Psoas muscle (tissue), 8 donors: ENCODE data around the gene PPP1R13L. TPM values are rescaled to one million over a fixed set of nuclear protein-coding genes. Genes with fewer than 3 reads are reported as not detected.

ENCODE experiments used
- ATAC-seq, 4 donors: fragments of 200-7000 bp; cut with Tn5 transposase; one replicate each; pipeline ENCODE4 v1.9.1; 2020; ENCODE audit warnings: moderate library complexity in 3 of 4, mild to moderate bottlenecking in 2 of 4
- DNase-seq, 2 donors: peaks; one replicate each; pipeline ENCODE4 v3.0.0-alpha.2; 2020
- H3K27ac ChIP-seq: fragments of 200-600 bp; one replicate; pipeline ENCODE4 v1.8.0; 2022
- H3K27me3 ChIP-seq, 3 donors: fragments of 200-600 bp in 1 of 3; one replicate each; pipeline versions ENCODE4 v1.6.1 to v1.8.0; 2013 to 2022; ENCODE audit warnings: low read length in 2 of 3, mild to moderate bottlenecking in 2 of 3, moderate library complexity in 1 of 3; ENCODE audit not compliant: insufficient read depth in 3 of 3
- H3K36me3 ChIP-seq, 2 donors: fragments of 200-600 bp in 1 of 2; one replicate each; pipeline versions ENCODE4 v1.6.1 to v1.8.0; 2013 to 2022; ENCODE audit warnings: low read depth in 1 of 2, mild to moderate bottlenecking in 1 of 2, moderate library complexity in 1 of 2; ENCODE audit not compliant: insufficient read depth in 1 of 2
- H3K4me1 ChIP-seq: fragments of 200-600 bp; one replicate; pipeline ENCODE4 v1.8.0; 2022
- H3K4me3 ChIP-seq: fragments of 200-600 bp; one replicate; pipeline ENCODE4 v1.8.0; 2022; ENCODE audit warnings: mild to moderate bottlenecking
- H3K9me3 ChIP-seq: fragments of 200-600 bp; one replicate; pipeline ENCODE4 v1.8.0; 2022
- WGBS, 3 donors: extraction: QIAGEN DNeasy Blood & Tissue Kit; methylation state at CpG; one replicate each; pipeline versions ENCODE4 v1.1.6 to v1.1.7; 2013; 5-methylcytosine and 5-hydroxymethylcytosine counted together
- intact Hi-C, 2 donors: fragments of 100-400 bp; cut with DNase I; formaldehyde crosslinking; loops; one replicate each; pipeline versions ENCODE4 v1.11.0 to v1.14.2; 2022
- polyA plus RNA-seq, 3 donors: library from polyadenylated mRNA; stranded (reverse); fragments of 200-250 nt; gene quantifications; one replicate each; pipeline ENCODE4 v1.2.3, GENCODE V29; 2013
- total RNA-seq, 4 donors: library from RNA; stranded (reverse); fragmentation: NEBNext Ultra II Directional in 2 of 4; extraction: Animal tissue kit (Norgen Biotek cat#: 25700) in 2 of 4; gene quantifications; one replicate each; pipeline versions ENCODE4 v1.2.1 to v1.2.4, GENCODE V29; 2021 to 2023
- TF ChIP-seq, protein P1 (sequence below): fragments of 200-600 bp; IDR thresholded peaks from one replicate; pipeline ENCODE4 v1.8.0; 2022; ENCODE audit warnings: antibody characterized with exemption
- donor health status: healthy with polysubstance abuse.
- donor health status: DM: no; HTN: no; CAD: no; lungs with moderate emphysema.
- donor health status: Bipolar disorder and iron deficiency.
- donor health status: healthy.
- donor health status: DM: yes; HTN: yes; CAD: no.
- donor health status: DM: no; HTN: no; CAD: no.
- donor health status: DM: no; HTN: no; CAD: no.
- donor health status: DM: yes; HTN: yes; CAD: no.

The PPP1R13L gene
- total and polyA plus RNA-seq, 7 donors, result 1.8 to 21.4 (median 4.8) TPM

DNA sequence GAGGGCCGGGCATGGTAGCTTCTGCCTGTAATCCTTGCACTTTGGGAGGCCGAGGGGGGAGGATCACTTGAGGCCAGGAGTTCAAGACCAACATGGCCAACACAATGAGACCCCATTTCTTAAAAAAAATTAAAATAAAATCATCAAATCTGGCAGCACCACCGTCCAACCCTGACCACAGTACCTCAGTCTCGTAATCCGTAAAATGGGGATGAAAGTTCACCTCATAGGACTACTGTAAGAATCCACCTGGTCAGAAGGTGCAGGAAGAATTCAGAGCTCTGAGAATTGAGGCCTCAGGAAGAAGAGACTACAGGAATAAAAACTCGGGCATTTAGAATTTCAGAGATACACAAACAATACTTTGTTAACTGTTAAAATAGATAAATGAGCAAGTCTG, 3.1 kb downstream of the PPP1R13L start:
- no peaks in the 10 kb centered on the region for H3K36me3 ChIP-seq

DNA sequence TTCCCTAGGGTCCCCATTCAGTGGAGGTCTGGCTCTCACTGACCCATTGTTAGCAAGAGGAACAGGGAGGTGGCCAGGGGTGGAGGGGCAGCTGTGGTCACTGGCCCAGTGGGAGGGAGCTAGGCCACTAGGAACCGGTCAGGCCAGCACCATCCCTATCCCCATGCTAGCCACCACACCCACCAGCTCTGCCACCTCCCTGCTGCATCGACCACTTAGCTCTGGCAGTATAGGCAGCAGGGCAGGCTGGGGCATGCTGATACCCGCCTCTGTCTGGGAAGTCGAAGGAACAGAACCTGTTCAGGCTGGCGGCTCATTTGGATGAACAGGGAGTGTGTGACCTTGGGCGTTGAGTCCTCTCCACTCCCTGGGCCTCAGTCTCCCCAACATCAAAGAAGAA, 4.7 kb downstream of the PPP1R13L start:
- H3K27me3 ChIP-seq, result peaks cover 0 to 3% (median 2%) of the 10 kb centered on the region in 3 donors
- intact Hi-C loops, result no loop called here
- H3K36me3 ChIP-seq, result no peaks in the 10 kb centered on the region
- DNase-seq, result no peak
- H3K4me3 ChIP-seq, result no peak overlapping the region
- no peaks in the 10 kb centered on the region for H3K9me3 ChIP-seq
- H3K27ac ChIP-seq, result no peak overlapping the region
- no peak for ATAC-seq
- peaks cover 18% of the 10 kb centered on the region for H3K4me1 ChIP-seq
- whole genome bisulfite sequencing, 3 donors, result 85 to 87% (median 86%) methylated on average over 6 of the region's 6 CpGs
- TF ChIP-seq, protein P1, sequence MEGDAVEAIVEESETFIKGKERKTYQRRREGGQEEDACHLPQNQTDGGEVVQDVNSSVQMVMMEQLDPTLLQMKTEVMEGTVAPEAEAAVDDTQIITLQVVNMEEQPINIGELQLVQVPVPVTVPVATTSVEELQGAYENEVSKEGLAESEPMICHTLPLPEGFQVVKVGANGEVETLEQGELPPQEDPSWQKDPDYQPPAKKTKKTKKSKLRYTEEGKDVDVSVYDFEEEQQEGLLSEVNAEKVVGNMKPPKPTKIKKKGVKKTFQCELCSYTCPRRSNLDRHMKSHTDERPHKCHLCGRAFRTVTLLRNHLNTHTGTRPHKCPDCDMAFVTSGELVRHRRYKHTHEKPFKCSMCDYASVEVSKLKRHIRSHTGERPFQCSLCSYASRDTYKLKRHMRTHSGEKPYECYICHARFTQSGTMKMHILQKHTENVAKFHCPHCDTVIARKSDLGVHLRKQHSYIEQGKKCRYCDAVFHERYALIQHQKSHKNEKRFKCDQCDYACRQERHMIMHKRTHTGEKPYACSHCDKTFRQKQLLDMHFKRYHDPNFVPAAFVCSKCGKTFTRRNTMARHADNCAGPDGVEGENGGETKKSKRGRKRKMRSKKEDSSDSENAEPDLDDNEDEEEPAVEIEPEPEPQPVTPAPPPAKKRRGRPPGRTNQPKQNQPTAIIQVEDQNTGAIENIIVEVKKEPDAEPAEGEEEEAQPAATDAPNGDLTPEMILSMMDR, result no peak

More for the DNA sequence above, 3.1 kb downstream of the PPP1R13L start:
- ATAC-seq (no peak), DNase-seq (no peak)
- Histone ChIP-seq H3K4me3 (no peak overlapping the region), H3K9me3 (no peaks in the 10 kb centered on the region), H3K27me3 (peaks cover 0 to 3% (median 2%) of the 10 kb centered on the region in 3 donors), H3K4me1 (peaks cover 18% of the 10 kb centered on the region), H3K27ac (no peak overlapping the region)
- WGBS, 3 donors, result 90 to 97% (median 93%) methylated on average over 6 of the region's 6 CpGs
- intact Hi-C loops, result no loop called here
- TF ChIP-seq, protein P1, result no peak

DNA sequence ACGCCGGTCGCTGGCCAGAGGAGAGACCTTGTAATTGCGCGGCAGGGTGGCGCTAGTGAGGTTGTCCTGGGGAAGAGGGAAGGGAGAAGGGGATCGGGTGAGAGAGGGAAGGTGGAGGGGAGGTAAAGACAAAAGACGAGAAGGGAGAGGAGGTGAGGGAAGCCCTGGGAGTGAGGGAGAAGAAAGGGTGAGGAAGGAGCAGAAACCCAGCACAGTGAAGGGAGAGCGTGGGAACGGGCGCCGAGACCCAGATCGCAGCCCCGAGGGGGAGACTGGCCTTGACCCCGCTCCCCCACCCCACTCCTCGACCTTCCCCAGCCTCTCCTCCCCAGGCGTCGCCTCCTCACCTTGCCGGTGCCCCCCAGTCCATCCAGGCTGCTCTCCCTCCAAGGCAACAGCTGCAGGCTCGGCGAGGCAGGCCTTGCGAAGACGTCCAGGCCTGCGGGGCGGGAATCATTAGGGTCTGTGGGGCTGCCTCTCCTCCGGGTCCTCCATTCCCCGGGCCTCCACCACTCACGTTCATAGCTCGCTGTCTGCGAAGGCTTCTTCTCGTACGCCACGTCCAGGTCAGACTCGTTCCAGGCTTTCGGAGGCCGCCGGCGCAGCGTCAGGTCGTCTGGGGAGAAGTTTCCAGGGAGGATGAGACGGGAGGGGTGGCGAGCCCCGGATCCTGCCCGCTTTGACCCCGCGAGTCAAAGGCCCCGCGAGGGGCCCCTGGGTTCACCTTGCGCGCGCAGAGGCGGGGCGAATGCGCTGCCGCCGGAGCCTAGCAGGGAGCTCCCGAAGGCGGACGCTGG, 8.8 kb downstream of the PPP1R13L start:
- ATAC-seq (no peak), DNase-seq (no peak)
- 66 to 68% (median 66%) methylated on average over 50 to 59 of the region's 59 CpGs for WGBS, 3 donors
- Histone ChIP-seq H3K36me3 (no peaks in the 10 kb centered on the region), H3K9me3 (no peaks in the 10 kb centered on the region), H3K4me1 (peaks cover 6% of the 10 kb centered on the region), H3K27me3 (no peaks in the 10 kb centered on the region), H3K27ac (no peak overlapping the region), H3K4me3 (no peak overlapping the region)
- TF ChIP-seq, protein P1, result no peak
- intact Hi-C loops, result no loop called here

DNA sequence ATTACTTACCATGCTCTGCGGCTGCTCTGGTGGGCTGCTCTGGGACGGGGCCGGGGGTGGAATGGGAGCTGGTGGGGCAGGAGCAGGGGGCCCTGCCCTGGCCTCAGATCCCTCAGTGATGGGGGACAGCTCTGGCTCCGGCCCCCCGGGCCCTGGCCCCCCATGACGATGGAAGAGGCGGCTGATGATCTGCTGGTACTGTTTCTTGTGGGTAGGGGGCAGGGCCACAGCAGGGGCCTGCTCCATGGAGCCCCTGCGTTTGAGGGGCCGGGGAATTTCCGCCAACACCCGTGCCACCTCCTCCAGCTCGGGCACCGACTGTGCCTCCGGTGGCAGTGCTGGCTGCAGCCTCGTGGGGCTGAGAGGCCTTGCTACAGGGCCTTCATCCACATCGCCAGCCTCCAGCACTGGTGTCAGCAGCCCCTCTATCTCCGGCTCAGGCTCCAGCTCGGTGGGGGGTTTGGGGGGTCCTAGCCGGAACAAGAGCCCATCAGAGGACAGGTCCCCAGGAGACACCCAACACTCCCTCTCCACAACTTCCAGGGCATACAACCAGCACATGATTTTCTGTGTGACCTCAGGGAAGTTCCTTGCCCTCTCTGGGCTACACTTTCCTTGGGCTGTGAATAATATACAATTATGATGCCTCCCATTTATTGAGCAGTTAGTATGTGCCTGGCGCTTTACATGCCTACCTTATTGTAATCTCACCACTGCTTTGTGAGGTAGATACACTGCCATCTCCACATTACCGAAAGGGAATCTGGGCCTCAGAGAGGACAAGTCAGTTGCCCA, 12.8 kb downstream of the PPP1R13L start:
- DNase-seq (no peak), ATAC-seq (no peak)
- TF ChIP-seq, protein P1, result no peak
- H3K36me3 ChIP-seq, result no peaks in the 10 kb centered on the region
- H3K27ac ChIP-seq, result no peak overlapping the region
- no peak overlapping the region for H3K4me3 ChIP-seq
- intact Hi-C loops, result no loop called here
- peaks cover 0 to 7% (median 0%) of the 10 kb centered on the region in 3 donors for H3K27me3 ChIP-seq
- WGBS, 3 donors, result 93 to 95% (median 93%) methylated on average over 20 to 21 of the region's 21 CpGs
- no peaks in the 10 kb centered on the region for H3K9me3 ChIP-seq
- no peaks in the 10 kb centered on the region for H3K4me1 ChIP-seq
